Iris pigment epithelial cell (primary cell): ENCODE data around the gene ANXA8.
"Not testable (repeated sequence)": the region's sequence is repeated elsewhere in the genome, so short reads cannot be mapped to it uniquely, and the experiment has no call there.

ENCODE experiments used
- DNase-seq: peaks from one replicate; pipeline ENCODE4 v3.0.0-alpha.2; 2011; ENCODE audit warnings: low read depth

The ANXA8 gene

DNA sequence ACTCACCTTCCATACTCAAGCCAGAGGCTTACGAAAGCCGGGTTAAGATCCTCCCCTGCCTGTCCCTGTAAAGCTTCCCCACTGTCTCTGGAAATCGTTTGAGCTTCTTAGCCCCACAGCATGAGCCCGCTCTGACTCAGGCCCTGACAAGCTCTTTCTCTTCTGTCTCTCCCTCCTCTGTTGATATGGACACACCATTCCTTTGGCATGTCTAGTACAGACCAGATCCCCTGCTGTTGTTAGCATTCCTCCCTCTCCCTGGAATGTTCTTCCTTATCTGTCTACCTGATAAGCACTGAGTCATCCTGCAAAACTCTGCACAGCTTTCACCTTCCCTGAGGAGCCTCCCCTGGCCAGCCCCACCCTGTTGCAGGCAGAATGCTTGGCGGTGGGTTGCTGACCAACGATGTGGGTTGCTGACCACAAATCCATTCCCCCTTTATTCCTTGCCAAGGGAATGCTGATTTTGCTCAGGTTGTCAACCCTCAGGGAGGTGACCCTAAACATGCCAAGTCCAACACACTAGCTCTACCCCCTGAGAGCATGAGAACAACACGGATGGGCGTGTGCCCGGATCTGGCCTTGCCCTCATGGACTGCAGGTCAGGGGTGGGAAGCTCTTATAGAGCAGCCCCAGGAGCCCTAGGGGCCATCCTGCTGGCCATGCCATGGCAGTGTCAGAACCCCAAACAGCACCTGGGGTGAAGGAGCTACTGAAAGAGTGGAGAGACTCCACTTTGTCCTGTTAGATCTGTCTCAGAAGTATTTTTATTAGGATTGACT, 21.1 kb downstream of the ANXA8 start:
- not testable (repeated sequence) for DNase-seq

DNA sequence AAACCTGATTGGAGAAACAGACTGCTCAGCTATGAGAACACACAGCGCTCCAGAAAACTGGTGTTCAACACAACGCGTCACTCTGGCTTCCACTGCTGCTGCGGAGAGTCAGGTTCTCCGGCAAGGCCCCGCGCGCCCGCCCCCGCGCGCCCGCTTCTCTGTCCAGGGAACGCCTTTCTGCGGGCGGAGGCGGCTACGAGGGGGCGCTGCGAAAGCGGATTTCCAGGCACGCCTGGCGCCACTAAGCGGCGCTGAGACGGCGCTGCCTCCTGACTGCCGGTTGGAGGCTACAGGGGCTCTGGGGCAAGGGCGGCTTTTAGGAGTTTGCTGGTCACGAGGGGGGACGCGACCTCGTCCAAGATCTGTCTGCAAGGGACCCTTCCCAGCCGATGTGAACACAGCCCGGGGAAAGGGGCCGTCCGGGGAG, 22.6 kb downstream of the ANXA8 start:
- peak; percentile 93 for DNase-seq

DNA sequence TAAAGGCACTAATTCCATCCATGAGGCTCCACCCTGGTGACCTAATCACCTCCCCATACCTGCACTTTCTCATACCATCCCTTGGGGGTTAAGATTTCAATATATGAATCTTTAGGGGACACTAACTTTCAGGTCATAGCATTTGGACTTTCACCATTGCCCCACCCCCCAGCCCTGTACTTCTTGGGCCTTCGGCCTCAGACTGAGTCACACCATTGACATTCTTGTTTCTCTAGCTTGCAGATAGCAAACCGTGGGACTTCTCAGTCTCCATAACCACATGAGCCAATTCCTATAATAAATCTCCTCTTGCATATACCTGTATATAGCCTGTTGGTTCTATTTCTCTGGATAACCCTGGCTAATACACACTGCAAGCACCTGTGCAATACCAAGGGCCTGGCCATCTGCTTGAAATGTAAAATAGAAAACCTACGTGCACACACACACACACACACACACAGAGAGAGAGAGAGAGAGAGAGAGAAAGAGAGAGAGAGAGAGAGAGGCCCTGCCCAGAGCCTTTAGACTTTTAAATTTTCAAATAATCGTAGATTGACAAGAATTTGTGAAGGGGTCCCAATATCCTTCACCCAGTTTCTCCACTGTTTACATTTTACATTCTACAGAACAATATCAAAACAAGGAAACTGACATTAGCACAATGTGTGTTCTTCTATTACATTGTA, 25.3 kb downstream of the ANXA8 start:
- DNase-seq = peak; percentile 92

DNA sequence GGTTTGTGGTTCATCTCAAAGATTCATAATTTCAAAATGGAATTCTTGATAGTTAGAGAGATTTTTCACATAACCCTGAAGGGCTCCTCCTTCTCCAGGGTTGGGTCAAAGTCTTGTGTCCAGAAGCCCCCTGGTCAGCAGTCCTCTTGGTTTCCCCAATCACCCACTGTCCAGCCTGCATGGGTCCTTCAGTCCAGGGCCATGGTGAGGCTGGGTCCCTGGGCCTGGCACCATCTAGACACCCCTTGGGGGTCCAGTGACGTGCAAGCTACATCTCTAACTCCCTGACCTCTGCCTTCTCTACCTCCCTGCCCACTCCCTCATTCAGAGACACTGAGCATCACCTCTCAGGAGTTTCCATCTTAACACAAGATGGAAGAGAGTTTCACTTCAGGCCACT, 26.1 kb downstream of the ANXA8 start:
- no peak for DNase-seq

DNA sequence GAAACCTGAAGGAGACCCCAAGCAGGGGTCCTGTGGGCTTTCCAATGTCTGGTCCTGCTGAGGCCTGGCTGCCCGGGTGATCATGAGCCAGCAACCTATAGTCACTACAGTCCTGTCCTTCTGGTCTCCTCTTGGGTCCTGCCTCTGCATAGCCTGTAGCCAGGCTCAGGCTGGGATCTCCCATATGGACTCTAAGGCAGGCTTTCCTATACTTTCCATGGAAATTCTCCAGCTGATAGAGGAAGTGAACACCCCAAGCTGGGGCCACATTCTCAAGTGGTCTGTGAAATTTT, 26.4 kb downstream of the ANXA8 start:
- DNase-seq = no peak

DNA sequence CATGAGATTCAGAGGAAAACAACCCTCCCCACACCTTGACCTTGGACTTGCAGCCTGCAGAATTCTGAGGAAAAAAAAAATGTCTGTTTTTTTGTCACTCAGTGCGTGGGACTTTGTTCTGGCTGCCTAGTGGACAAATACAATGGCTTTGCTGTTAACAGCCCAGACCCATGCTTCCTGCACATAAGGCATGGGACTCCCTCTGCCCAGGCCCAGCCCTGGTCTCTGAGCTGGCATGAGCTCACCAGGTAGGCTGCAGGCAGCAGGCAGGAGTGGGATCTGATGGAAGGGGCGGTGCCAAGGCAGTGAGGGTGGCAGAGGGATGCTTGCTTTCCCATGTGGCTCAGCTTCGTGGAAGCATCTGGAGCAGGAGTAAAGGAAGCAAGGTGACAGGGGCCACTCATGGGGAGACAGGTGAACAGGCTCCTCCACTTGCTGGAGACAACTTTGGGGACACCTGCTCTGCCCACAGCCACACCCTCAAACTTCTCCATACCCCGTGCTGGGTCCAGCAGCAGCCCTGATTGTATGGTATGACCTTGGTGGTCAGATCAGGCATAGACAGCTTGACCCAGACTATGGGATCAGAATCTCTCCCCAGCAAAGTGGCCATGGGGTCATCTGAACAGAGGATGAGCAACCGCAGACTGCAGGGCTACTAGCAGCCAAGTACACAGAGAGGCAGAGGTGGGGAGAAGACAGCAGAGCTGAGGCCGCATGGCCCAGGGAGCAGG, 27.0 kb downstream of the ANXA8 start:
- DNase-seq = no peak

DNA sequence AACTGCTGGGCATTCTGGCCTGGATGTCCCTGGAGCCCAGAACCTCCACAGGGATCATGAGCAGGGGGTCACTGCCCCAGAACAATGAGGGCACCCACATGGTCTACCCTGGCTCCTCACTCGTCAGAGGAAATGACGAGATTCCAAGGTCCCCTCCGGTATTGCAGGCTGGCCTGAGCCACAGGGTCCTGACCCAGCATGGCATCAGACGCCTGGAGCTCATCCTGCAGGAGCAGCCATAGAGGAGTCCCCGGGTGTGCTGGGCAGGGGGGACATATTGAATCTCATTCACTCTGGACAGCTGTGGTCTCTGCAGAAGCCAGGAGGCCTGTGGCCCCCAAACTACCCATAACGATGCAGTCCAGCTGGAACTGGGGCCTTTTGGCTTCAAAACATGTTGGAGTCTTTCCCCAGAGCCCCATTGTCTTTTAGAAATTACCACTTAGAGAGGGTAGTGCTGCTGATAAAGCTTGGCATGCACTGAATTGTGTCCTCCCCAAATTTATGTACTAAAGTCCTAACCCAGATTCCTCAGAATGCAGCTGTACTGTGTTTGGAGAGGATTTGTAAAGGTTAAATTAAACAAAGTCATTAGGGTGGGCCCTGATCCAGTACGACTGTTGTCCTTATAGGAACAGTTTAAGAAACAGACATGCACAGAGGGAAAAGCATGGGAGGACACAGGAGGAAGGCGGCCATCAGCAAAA, 27.7 kb downstream of the ANXA8 start:
- DNase-seq = no peak

DNA sequence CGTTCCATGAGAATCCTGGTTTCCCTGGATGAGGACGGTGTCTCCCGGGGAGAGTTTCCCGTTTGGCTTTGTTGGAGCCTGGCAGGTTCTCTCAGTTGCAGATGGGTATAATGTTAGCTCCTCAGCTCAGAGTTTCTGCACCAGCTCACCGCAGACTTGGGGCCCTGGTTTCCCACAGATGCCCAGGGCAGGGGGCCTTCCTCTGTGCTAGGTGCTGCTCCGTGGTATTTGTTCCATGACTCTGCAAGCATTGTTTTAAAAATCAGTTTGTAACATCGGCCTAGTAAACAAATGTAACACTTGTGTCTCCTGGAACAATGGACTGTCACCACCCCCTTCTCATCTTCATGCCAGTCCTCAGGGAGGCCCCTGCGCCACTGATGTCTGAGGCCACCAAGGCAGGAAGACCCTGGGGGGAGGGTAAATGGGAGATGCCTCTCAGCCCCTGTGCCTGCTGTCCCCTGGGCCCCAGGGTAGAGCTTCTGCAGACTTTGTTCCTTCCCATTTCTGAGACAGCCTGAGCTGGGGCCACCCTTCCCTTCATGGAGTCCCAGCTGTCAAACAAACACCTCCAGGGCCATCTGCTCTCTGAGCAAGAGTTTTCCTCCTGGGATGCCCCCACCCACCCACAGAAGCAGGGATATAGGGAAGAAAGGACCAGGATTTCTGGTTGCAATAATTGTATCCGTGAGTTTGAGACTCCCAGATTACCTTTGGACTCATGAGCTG, 28.4 kb downstream of the ANXA8 start:
- DNase-seq = not testable (repeated sequence)

DNA sequence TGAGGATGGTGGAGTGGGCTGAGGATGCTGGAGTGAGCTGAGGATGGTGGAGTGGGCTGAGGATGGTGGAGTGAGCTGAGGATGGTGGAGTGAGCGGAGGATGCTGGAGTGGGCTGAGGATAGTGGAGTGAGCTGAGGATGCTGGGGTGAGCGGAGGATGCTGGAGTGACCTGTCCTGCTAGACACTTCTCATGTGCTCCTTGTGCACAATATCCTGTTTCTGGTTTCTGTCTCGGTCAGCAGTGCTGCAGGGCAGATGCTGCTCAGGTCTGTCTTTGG, 29.2 kb downstream of the ANXA8 start:
- DNase-seq = no peak

DNA sequence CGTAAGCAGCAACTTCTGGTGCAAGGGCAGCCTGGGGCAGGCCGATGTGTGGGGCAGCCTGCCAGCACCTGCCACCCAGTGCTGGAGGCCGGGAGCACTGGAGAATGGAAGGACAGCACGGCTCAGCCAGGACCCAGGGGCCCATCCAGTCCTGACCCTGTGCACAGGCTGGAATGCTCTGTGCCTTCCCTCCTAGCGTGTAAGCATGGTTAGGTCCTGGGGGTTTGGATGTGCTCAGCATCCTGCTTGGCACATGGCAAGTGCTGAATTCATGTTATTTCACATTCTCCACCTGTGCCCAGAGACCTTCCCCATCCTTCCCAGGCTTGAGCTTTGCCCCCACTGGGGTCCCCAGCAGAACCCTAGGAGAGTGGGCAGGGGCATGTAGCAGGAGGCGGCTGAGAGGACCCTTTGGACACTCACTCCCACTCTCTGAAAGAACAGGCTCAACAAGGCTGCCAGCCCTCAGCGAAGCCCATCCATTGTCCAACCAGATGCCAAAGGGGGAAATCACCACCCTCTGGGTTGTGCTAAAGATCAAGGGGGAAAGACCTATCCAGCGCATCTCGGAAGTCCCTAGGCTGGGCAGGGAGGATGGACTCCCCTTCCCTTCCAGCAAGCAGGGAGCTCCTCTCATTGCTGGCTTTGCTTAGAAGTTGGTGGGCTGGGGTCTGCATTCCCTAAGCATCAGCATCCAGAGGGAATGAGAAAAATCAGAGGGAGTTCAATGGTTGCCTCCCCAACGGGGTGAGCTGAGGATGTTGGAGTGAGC, 29.7 kb downstream of the ANXA8 start:
- no peak for DNase-seq

DNA sequence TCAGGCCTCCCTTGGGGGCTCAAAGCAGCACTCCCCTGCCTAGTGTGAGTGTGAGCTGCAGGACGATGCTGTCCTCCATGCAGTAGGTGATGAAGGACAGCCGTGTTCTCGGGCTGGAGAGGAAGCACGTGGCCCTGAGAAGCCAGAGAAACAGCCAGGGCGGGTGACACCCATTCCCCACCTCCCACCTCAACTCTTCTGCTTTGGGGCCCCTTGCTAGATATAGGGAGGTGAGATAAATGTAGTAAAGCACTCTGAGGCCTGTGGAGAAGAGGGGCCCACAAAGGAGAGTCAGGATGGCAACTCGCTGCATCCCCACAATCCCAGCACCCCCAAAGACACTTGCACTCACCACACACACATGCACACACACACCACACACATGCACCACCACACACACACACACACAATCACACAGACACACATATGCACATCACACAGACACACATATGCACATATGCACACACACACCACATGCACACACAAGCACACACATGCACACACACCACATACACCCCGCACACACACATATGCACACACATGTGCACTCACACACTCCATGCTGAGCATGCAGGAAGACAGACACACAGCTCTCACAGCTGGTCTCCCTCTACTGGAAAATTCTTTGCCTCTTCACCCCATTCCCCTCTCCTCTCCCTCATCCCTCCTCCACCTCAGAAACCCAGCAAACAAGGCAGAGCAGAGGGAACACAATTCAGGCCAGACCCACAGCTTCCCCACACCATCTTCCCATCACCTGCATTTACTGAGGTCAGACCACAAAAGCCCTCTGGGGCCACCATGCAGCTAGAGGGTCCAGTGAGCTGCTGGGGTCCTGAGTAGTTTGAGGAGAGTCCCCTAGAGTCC, 30.5 kb downstream of the ANXA8 start:
- DNase-seq = no peak

DNA sequence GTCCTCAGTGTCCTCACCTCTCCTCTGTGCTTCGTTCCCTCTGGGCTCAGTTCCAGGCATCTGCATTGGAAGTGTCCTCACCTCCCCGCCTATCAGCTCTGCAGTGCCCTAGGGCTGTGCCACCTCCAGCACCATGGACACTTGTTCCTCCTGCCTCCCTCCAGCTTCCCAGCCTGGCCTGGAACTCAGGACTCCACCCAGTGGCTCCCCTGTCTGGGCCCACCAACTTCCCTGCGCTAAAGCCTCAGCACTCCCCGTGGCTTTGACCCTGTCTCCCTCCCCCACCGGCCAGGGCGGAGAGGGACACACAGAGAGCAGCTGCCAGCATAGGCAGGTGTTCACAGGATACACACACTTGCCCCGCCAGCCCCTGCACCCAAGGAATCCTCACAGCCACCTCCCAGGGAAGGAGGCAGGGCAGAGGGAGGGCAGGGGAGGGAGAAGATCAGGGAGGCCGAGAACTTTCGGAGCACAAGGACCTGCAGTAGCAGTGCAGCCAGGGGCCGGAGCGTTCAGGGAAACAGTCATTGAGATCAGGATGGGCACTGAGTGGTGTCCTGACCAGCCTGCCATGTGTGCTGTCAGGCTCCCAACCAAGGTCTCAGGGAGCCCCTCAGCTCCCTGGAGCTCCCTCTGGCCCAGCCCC, 31.3 kb downstream of the ANXA8 start:
- DNase-seq = no peak

DNA sequence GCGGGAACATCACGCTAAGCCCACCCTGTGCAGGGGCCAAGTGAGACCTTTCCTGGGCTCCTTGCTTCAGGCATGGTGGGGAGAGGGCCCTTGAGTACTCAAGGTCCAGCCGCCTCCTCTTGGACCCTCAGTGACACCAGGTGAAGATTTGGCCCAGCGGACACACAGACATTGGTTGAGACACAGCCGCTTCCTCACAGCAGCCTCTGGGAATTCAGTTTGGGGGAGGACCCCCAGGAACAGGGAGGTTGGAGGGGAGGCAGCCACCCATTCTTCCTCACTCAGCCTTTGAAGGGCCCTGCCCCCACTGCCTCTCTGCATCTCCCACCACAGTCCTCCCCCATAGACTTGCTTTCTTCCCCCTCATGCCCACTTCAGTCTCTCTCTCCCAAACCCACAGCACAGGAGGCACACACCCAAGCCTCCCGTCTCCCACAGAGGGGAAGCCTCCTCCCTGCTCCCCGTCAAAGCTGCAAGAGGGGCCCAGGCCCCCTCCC, 31.9 kb downstream of the ANXA8 start:
- no peak for DNase-seq

DNA sequence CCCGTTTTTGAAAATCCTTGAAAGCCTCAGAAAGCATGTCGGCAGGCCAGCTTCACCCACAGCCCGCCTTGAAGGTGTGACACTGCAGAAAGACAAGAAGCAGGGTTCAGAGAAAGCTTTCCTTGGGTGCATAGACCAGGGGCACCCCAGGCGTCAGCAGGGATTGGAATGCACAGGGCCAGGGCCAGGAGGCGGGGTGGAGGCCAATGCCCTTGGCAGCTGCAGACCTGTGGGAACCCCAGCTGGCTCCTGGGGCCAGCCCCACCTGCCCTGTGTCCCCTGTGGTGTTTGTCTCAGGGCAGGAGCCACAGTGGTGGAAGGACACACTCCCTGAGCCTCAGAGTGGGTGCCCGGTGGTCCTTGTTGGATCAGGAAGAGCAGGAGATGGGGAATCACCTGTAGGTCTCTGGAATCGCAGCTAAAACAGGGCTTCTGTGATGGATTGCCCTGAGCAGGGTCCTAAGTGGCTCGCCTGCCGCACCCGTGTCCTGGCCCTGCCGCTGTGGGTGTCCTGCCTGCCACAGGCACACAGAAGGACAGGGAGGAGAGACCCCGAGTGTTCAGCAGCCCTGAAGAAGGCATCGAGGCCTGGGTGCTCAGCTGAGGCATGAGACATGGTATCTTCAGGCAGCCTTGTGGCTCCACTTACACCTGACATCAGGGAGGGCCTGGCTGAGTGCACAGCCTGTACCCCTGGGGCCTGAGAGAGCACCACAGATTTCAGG, 32.5 kb downstream of the ANXA8 start:
- no peak for DNase-seq

DNA sequence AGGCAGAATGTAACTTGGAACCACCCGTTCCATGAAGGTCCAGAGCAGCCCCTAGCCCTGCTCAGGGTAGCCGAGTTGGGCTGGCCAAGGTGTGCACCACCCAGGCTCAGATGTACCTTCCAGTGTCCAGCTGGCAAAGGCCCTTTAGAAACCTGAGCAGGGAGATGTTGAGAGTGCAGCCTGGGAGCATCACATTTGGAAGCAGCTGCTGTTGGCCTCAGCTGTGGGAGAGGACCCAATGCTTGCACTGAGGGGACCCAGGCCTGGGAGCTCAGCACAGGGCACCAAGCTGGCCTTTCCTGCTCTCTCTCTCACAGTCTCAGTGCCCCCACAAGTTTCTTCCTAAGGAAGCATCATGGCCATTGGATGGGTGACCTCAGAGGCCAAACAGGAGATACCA, 33.5 kb downstream of the ANXA8 start:
- no peak for DNase-seq

DNA sequence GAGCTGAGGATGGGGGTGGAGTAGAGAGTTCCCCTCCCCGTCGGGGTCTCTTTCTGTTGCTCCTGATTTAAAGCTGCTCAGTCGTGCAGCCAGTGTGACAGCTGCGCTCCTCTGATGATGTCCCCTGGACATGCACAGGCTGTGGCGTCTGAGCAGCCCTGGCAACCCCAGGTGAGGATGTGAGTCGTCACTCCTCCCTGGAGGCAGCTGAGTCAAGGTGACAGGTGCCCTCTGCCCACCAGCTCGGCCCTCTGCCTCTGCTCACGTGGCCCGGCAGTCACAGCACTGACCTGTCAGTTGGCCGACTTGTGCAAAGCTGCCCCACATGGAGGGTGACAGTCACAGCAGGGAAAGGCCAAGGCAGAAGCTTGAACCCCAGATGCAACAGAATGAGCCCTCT, 33.9 kb downstream of the ANXA8 start:
- no peak for DNase-seq

DNA sequence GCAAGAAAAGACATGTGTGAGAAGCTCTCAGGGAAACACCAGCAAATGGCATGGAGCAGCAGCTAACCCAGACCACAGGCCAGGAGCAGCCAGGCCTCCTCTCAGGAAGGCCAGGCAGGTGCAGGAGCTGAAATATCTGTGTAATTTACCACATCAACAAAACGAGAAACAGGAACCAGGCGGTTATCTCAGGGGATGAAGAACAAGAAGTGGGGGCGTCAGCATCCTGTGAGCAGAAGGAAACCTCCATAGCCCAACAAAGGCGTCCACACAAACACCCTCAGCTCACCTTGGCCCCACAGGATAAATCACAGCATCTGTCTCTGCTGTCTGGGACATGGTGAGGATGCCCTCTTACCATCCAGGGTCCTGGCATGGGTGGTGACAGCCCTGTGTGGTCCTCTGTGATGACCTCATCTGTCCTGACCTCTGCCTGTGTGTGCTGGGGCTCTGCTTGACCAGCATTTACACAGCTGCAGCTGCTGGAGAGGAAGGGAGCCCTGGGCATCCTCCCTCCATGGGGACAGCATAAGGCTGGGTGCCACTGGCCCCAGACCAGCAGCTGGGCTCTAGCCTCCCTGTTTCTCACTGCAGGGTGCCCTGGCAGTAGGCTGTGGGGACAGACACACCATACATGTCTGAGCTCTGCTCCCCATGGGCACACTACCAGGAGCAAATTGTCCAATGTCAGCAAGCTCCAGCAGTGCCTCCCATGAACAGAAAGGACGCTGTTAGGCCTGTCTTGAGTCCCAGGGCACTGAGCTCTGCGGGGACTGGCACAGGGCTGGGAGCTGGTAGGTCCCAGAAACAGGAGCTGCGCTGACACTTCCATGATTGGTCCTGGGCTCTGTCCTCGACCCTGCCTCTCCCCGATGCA, 34.6 kb downstream of the ANXA8 start:
- no peak for DNase-seq

DNA sequence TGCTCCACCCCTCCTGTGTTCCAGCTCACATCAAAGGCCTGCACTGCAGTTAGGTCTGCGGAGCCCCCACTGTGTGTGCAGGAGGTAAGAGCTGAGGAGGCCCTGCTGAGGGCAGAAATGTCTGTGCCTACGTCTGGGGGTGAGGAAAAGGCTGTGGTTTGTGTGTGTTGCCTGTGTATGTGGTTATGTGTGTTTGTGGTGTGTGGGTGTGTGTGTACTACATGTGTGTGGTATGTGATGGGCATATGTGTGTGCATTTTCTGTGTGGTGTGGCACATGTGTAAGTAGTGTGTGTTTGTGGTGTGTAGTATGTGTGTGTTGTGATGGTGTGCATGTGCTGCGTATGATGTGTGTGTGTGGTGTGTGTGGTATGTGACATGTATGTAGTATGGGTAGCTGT, 36.2 kb downstream of the ANXA8 start:
- no peak for DNase-seq
